Measurements from ENCODE around the gene SLC4A1AP. TPM values are rescaled to one million over a fixed set of nuclear protein-coding genes. Genes with fewer than 3 reads are reported as not detected.

The SLC4A1AP gene
- total RNA-seq, 1 experiment from 2014 or later: 20.8 TPM

- TF ChIP-seq CTCF (conservative IDR thresholded peaks at IDR 0.05): no peak
Observed at GRCh38 chr2:27738349-27739057, 74.8 kb downstream of the SLC4A1AP start.

More at GRCh38 chr2:27738349-27739057, 74.8 kb downstream of the SLC4A1AP start:
- H3K9ac ChIP-seq (ENCODE audit: extremely low read depth, insufficient read length, low read length): no peak overlapping the region
- no peaks in the 10 kb centered on the region for H3K27me3 ChIP-seq (ENCODE audit: insufficient read depth, low read length)
- no peak overlapping the region for H3K18ac ChIP-seq (ENCODE audit: insufficient read length, low read depth, low read length)
- H2AFZ ChIP-seq (ENCODE audit: low read length): no peak overlapping the region
- H3K4ac ChIP-seq (ENCODE audit: low read depth, low read length): no peak overlapping the region
- H3K56ac ChIP-seq (ENCODE audit: insufficient read length, low read depth, low read length): no peak overlapping the region
- H3K79me2 ChIP-seq (ENCODE audit: insufficient read depth, low read length): no peaks in the 10 kb centered on the region
- H2BK12ac ChIP-seq (ENCODE audit: insufficient read length, low read depth, low read length): no peak overlapping the region
- H2BK20ac ChIP-seq (ENCODE audit: low read depth, low read length, poor library complexity, severe bottlenecking): no peak overlapping the region
- H3K36me3 Mint-ChIP-seq (ENCODE audit: insufficient read depth in 1 of 3, low read depth in 3 of 3): peaks cover 0 to 12% (median 0%) of the 10 kb centered on the region in 3 experiments; a peak in 1 of 7 replicates
- no peak overlapping the region for H2AK5ac ChIP-seq (ENCODE audit: insufficient read length, low read length)
- H3K23ac ChIP-seq (ENCODE audit: insufficient read length, low read depth, low read length): no peak overlapping the region
- H3K4me2 ChIP-seq (ENCODE audit: insufficient read depth, insufficient read length, low read length): no peak overlapping the region
- no peaks in the 10 kb centered on the region for H3K4me1 ChIP-seq (ENCODE audit: insufficient read depth, low read length)
- H3K9me3 ChIP-seq (ENCODE audit: control insufficient read depth, low read depth, low read length): no peaks in the 10 kb centered on the region
- peaks cover 11 to 12% of the 10 kb centered on the region in 2 experiments for H3K9me3 Mint-ChIP-seq
- WGBS (ENCODE audit: extremely low coverage, insufficient read length, low lambda C conversion rate): no CpG with 5 or more reads among the region's 13 CpGs
- H2BK120ac ChIP-seq (ENCODE audit: low read depth, low read length, poor library complexity, severe bottlenecking): no peak overlapping the region
- H3K27ac ChIP-seq (ENCODE audit: insufficient read length, low read depth, low read length): no peak overlapping the region
- H2BK5ac ChIP-seq (ENCODE audit: insufficient read length, low read length): no peak overlapping the region
- no peak overlapping the region for H4K8ac ChIP-seq (replicated peaks; ENCODE audit: insufficient read length, low read depth, low read length)
- H3T11ph ChIP-seq (ENCODE audit: low read length): no peak overlapping the region
- H4K20me1 ChIP-seq (ENCODE audit: control insufficient read depth, insufficient read depth, insufficient read length): no peaks in the 10 kb centered on the region
- peaks cover 10% of the 10 kb centered on the region for H3K23me2 ChIP-seq (ENCODE audit: insufficient read length, low read depth, low read length, poor library complexity, severe bottlenecking)
- H3K79me1 ChIP-seq (ENCODE audit: insufficient read depth, low read depth, low read length, poor library complexity, severe bottlenecking): no peaks in the 10 kb centered on the region
- no peak overlapping the region for H4K5ac ChIP-seq (ENCODE audit: insufficient read length, low read depth, low read length)
- no peak overlapping the region for H3K27ac Mint-ChIP-seq
- H3K4me1 Mint-ChIP-seq: peaks cover 13 to 14% of the 10 kb centered on the region in 2 experiments
- H2BK15ac ChIP-seq (ENCODE audit: low read depth, low read length): no peak overlapping the region
- H3K4me3 Mint-ChIP-seq: no peak overlapping the region
- no peak overlapping the region for H3K14ac ChIP-seq (ENCODE audit: insufficient read depth, low read length)
- no peak overlapping the region for H4K91ac ChIP-seq (ENCODE audit: insufficient read length, low read depth, low read length)
- DNase-seq: no peak
- no peaks in the 10 kb centered on the region; the same call in 1 of the 2 replicates for H3K27me3 Mint-ChIP-seq (ENCODE audit: low read depth)

All from H9 (cell line).